HEK293 (cell line): ENCODE data around the gene INHBB.

Experiments
- CTCF ChIA-PET: fragments of 350-600 bp; formaldehyde crosslinking; extraction: SDS; loops from one replicate; lab custom pipeline; 2021; ENCODE audit warnings: antibody characterized with exemption; lab: Yijun Ruan, JAX
- POLR2A ChIA-PET: fragments of 300-600 bp; formaldehyde crosslinking; extraction: SDS; loops from one replicate; lab custom pipeline; 2020; ENCODE audit warnings: antibody characterized with exemption, inconsistent platforms; lab: Yijun Ruan, JAX
- H3K27ac ChIP-seq: fragments of 200-500 bp; sonication (Bioruptor generic); 2 replicates; pipeline ENCODE4 v1.5.1; 2014; ENCODE audit warnings: low read depth, low read length, control low read depth, inconsistent platforms; ENCODE audit errors: extremely low read depth
- H3K36me3 ChIP-seq, 2 experiments: fragments of 200-500 bp in 1 of 2; sonication (Bioruptor generic) in 1 of 2; 1 replicate in 1 of 2; 2 replicates in 1 of 2; pipeline ENCODE4 v1.5.1; 2014 to 2017; ENCODE audit warnings: inconsistent platforms in 2 of 2, low read length in 2 of 2; ENCODE audit not compliant: control insufficient read depth in 2 of 2, insufficient read depth in 1 of 2
- H3K4me1 ChIP-seq: fragments of 200-500 bp; sonication (Bioruptor generic); 2 replicates; pipeline ENCODE4 v1.5.1; 2014; ENCODE audit warnings: mild to moderate bottlenecking, low read length, inconsistent platforms; ENCODE audit not compliant: control insufficient read depth, insufficient read depth
- H3K4me3 ChIP-seq: 2 replicates; pipeline ENCODE4 v1.5.1; 2011; ENCODE audit warnings: low read depth, mild to moderate bottlenecking, control low read depth, low read length, moderate library complexity
- H3K9me3 ChIP-seq: fragments of 200-500 bp; sonication (Bioruptor generic); 2 replicates; pipeline ENCODE4 v1.5.1; 2014; ENCODE audit warnings: low read depth, low read length, inconsistent platforms; ENCODE audit not compliant: control insufficient read depth, insufficient read depth
- AEBP2 ChIP-seq: fragments of 450-650 bp; formaldehyde crosslinking; IDR thresholded peaks from 2 replicates; pipeline ENCODE4 v1.5.1; 2016; ENCODE audit warnings: missing biosample characterization, missing genetic modification characterization, borderline replicate concordance
- GLIS1 ChIP-seq: fragments of 450-650 bp; formaldehyde crosslinking; IDR thresholded peaks from 2 replicates; pipeline ENCODE4 v1.5.1; 2016; ENCODE audit warnings: missing biosample characterization, missing genetic modification characterization
- KLF17 ChIP-seq: fragments of 450-650 bp; formaldehyde crosslinking; IDR thresholded peaks from 2 replicates; pipeline ENCODE4 v1.5.1; 2016; ENCODE audit warnings: missing biosample characterization, missing genetic modification characterization
- TRIM28 ChIP-seq: IDR thresholded peaks from 2 replicates; pipeline ENCODE4 v1.6.1; 2011; ENCODE audit warnings: low read length, control low read depth, borderline replicate concordance
- ZBTB17 ChIP-seq: fragments of 450-650 bp; formaldehyde crosslinking; IDR thresholded peaks from 2 replicates; pipeline ENCODE4 v1.5.1; 2016; ENCODE audit warnings: missing biosample characterization, missing genetic modification characterization
- ZBTB6 ChIP-seq: fragments of 450-650 bp; formaldehyde crosslinking; IDR thresholded peaks from 2 replicates; pipeline ENCODE4 v1.5.1; 2017; ENCODE audit warnings: missing biosample characterization, missing genetic modification characterization
- ZNF157 ChIP-seq: fragments of 450-650 bp; formaldehyde crosslinking; IDR thresholded peaks from 2 replicates; pipeline ENCODE4 v1.5.1; 2016; ENCODE audit warnings: missing biosample characterization, missing genetic modification characterization
- ZNF221 ChIP-seq: fragments of 450-650 bp; formaldehyde crosslinking; IDR thresholded peaks from 2 replicates; pipeline ENCODE4 v1.5.1; 2017; ENCODE audit warnings: missing biosample characterization, missing genetic modification characterization, borderline replicate concordance
- ZNF274 ChIP-seq, 2 experiments: fragments of 200-500 bp in 1 of 2; fragments of 450-650 bp in 1 of 2; sonication (Bioruptor generic) in 1 of 2; formaldehyde crosslinking in 1 of 2; IDR thresholded peaks; 2 replicates each; pipeline versions ENCODE4 v1.5.1 to v1.6.1; 2014 to 2016; ENCODE audit warnings: borderline replicate concordance in 1 of 2, inconsistent platforms in 1 of 2, low read length in 1 of 2, missing biosample characterization in 1 of 2, missing genetic modification characterization in 1 of 2
- ZNF292 ChIP-seq: fragments of 450-650 bp; formaldehyde crosslinking; IDR thresholded peaks from 2 replicates; pipeline ENCODE4 v1.5.1; 2016; ENCODE audit warnings: low read depth, missing biosample characterization, missing genetic modification characterization, borderline replicate concordance
- ZNF350 ChIP-seq: fragments of 450-650 bp; formaldehyde crosslinking; IDR thresholded peaks from 2 replicates; pipeline ENCODE4 v1.5.0; 2017; ENCODE audit warnings: missing biosample characterization, mild to moderate bottlenecking, missing genetic modification characterization
- ZNF558 ChIP-seq: fragments of 450-650 bp; formaldehyde crosslinking; IDR thresholded peaks from 2 replicates; pipeline ENCODE4 v1.5.1; 2016; ENCODE audit warnings: missing biosample characterization, missing genetic modification characterization
- ZNF580 ChIP-seq: fragments of 450-650 bp; formaldehyde crosslinking; IDR thresholded peaks from 2 replicates; pipeline ENCODE4 v1.5.1; 2016; ENCODE audit warnings: missing biosample characterization, missing genetic modification characterization
- ZNF660 ChIP-seq: fragments of 450-650 bp; IDR thresholded peaks from 2 replicates; pipeline ENCODE4 v1.5.1; 2018; ENCODE audit warnings: missing biosample characterization, mild to moderate bottlenecking, missing genetic modification characterization
- ZNF670 ChIP-seq: fragments of 450-650 bp; formaldehyde crosslinking; IDR thresholded peaks from 2 replicates; pipeline ENCODE4 v1.5.1; 2016; ENCODE audit warnings: missing biosample characterization, missing genetic modification characterization, low read depth
- ZNF707 ChIP-seq: fragments of 450-650 bp; formaldehyde crosslinking; IDR thresholded peaks from 2 replicates; pipeline ENCODE4 v1.5.1; 2016; ENCODE audit warnings: missing biosample characterization, missing genetic modification characterization
- ZNF768 ChIP-seq: fragments of 450-650 bp; formaldehyde crosslinking; IDR thresholded peaks from 2 replicates; pipeline ENCODE4 v1.5.1; 2018; ENCODE audit warnings: missing biosample characterization, mild to moderate bottlenecking, missing genetic modification characterization
- ZNF830 ChIP-seq: fragments of 450-650 bp; IDR thresholded peaks from 2 replicates; pipeline ENCODE4 v1.5.0; 2018; ENCODE audit warnings: missing biosample characterization, missing genetic modification characterization, low read depth, mild to moderate bottlenecking, moderate library complexity

The INHBB gene

GRCh38 chr2:120384486-120385354 is 38.8 kb downstream of the INHBB start:
- CTCF ChIA-PET = no interaction called here

GRCh38 chr2:120385355-120386127 is 39.6 kb downstream of the INHBB start:
- no peaks in the 10 kb centered on the region for H3K4me1 ChIP-seq
- CTCF ChIA-PET = no interaction called here
- H3K36me3 ChIP-seq = no peaks in the 10 kb centered on the region
- POLR2A ChIA-PET = interaction anchor here (0.7 kb wide), 1 partner anchor 26 kb away, joined by 9 read pairs; no protein-coding TSS in a partner anchor
- no peaks in the 10 kb centered on the region for H3K9me3 ChIP-seq
- H3K27ac ChIP-seq = no peak overlapping the region
- H3K4me3 ChIP-seq = no peak overlapping the region
- TF ChIP-seq ZBTB17 (tag by site-specific recombination) (0 out of 2 replicates have a peak, but pooled peaks have one; percentile 2), ZNF768 (tag by site-specific recombination) (0 out of 2 replicates have a peak, but pooled peaks have one; percentile 3), ZNF274 (IDR thresholded peaks at IDR 0.05; ENCODE audit: low read length) (no peak), ZNF274 (tag by site-specific recombination; IDR thresholded peaks at IDR 0.05; ENCODE audit: borderline replicate concordance) (no peak)

More at GRCh38 chr2:120384486-120385354, 38.8 kb downstream of the INHBB start:
- TF ChIP-seq AEBP2 (tag by site-specific recombination) (no peak), ZBTB6 (no peak), ZBTB17 (tag by site-specific recombination) (peak; percentile 36; the same call in 1 of the 2 replicates), ZNF157 (tag by site-specific recombination) (no peak)
- TF ChIP-seq, all 188 proteins: peak for 1
- no peaks in the 10 kb centered on the region for H3K4me1 ChIP-seq
- H3K9me3 ChIP-seq = no peaks in the 10 kb centered on the region
- H3K36me3 ChIP-seq = no peaks in the 10 kb centered on the region
- H3K4me3 ChIP-seq = no peak overlapping the region
- POLR2A ChIA-PET = interaction anchor here (0.7 kb wide), 1 partner anchor 27 kb away, joined by 9 read pairs; no protein-coding TSS in a partner anchor
- no peak overlapping the region for H3K27ac ChIP-seq

GRCh38 chr2:120388222-120389035 is 42.5 kb downstream of the INHBB start:
- Histone ChIP-seq H3K4me1 (no peaks in the 10 kb centered on the region), H3K9me3 (no peaks in the 10 kb centered on the region), H3K36me3 (no peaks in the 10 kb centered on the region), H3K27ac (no peak overlapping the region), H3K4me3 (no peak overlapping the region)
- ChIA-PET CTCF (interaction anchor here (0.6 kb wide), 1 partner anchor 58 kb away, joined by 3 read pairs; no protein-coding TSS in a partner anchor), POLR2A (no interaction called here)
- TF ChIP-seq ZNF707 = no peak
- TF ChIP-seq GLIS1 (tag by site-specific recombination) = no peak
- TF ChIP-seq ZNF558 = no peak
- no peak for TF ChIP-seq KLF17 (tag by site-specific recombination)
- TF ChIP-seq ZNF292 (tag by site-specific recombination) = no peak
- no peak for TF ChIP-seq ZNF670
- TF ChIP-seq ZNF274 (IDR thresholded peaks at IDR 0.05; ENCODE audit: low read length) = no peak
- TF ChIP-seq ZNF274 (tag by site-specific recombination; IDR thresholded peaks at IDR 0.05; ENCODE audit: borderline replicate concordance) = no peak
- TF ChIP-seq ZNF221 = no peak
- TF ChIP-seq TRIM28 = no peak
- TF ChIP-seq ZNF350 (tag by site-specific recombination) = no peak
- no peak for TF ChIP-seq ZNF580 (tag by site-specific recombination)
- TF ChIP-seq ZNF660 (tag by site-specific recombination) = no peak
- TF ChIP-seq ZNF830 (tag by site-specific recombination) = no peak
